HepG2 (cell line): ENCODE results near the gene PLPPR2. TPM values are rescaled to one million over a fixed set of nuclear protein-coding genes. Genes with fewer than 3 reads are reported as not detected.

Source experiments
- BRD4 ChIP-seq: sonication (generic); formaldehyde crosslinking; IDR thresholded peaks from 2 replicates; pipeline ENCODE4 v1.4.0; 2020; ENCODE audit warnings: missing genetic modification reagents
- DNMT3B ChIP-seq: conservative IDR thresholded peaks from 2 replicates; pipeline ENCODE4 v1.6.1; 2016; ENCODE audit warnings: missing biosample characterization, control low read depth
- KAT2B ChIP-seq: fragments of 150-350 bp; IDR thresholded peaks from 2 replicates; pipeline ENCODE4 v1.6.1; 2014; ENCODE audit warnings: low read depth, low read length, borderline replicate concordance
- MIXL1 ChIP-seq: IDR thresholded peaks from 2 replicates; pipeline ENCODE4 v1.6.1; 2016
- MYC ChIP-seq: sonication (generic); formaldehyde crosslinking; IDR thresholded peaks from 2 replicates; pipeline ENCODE4 v1.9.0; 2021; ENCODE audit warnings: missing genetic modification reagents, borderline replicate concordance
- PHF5A ChIP-seq: IDR thresholded peaks from one replicate; pipeline ENCODE4 v1.6.1; 2018; ENCODE audit warnings: low read depth, missing genetic modification reagents; ENCODE audit not compliant: unreplicated experiment
- POLR2AphosphoS2 ChIP-seq: IDR thresholded peaks from 2 replicates; pipeline ENCODE4 v1.6.1; 2011; ENCODE audit warnings: low read depth, low read length, improper control_type of control experiment
- SAFB2 ChIP-seq: sonication (generic); formaldehyde crosslinking; IDR thresholded peaks from 2 replicates; pipeline ENCODE4 v1.5.1; 2020; ENCODE audit warnings: missing genetic modification reagents, low read depth, mild to moderate bottlenecking, borderline replicate concordance
- TAF15 ChIP-seq: fragments of 200-400 bp; formaldehyde crosslinking; IDR thresholded peaks from one replicate; pipeline ENCODE4 v1.6.1; 2018; ENCODE audit warnings: mild to moderate bottlenecking, low read depth, low read length; ENCODE audit not compliant: poor library complexity, severe bottlenecking
- TCF7 ChIP-seq: sonication (generic); IDR thresholded peaks from 2 replicates; pipeline ENCODE4 v1.6.1; 2016; ENCODE audit warnings: antibody characterized with exemption, low read depth
- TCF7L2 ChIP-seq: IDR thresholded peaks from 2 replicates; pipeline ENCODE4 v1.6.1; 2011; ENCODE audit warnings: mild to moderate bottlenecking, low read depth, low read length, moderate library complexity
- TGIF2 ChIP-seq: IDR thresholded peaks from 2 replicates; pipeline ENCODE4 v1.6.1; 2016; ENCODE audit warnings: control low read depth, missing compliant biosample characterization
- ZBTB4 ChIP-seq: sonication (generic); formaldehyde crosslinking; IDR thresholded peaks from 2 replicates; pipeline ENCODE4 v1.4.0; 2020; ENCODE audit warnings: missing genetic modification reagents, mild to moderate bottlenecking, borderline replicate concordance
- ZFP36 ChIP-seq: fragments of 150-350 bp; IDR thresholded peaks from 2 replicates; pipeline ENCODE4 v1.6.1; 2018; ENCODE audit warnings: borderline replicate concordance, low read length, low read depth; ENCODE audit not compliant: partially characterized antibody
- ZFP37 ChIP-seq: sonication (generic); formaldehyde crosslinking; IDR thresholded peaks from 2 replicates; pipeline ENCODE4 v1.4.0; 2020; ENCODE audit warnings: missing genetic modification reagents, borderline replicate concordance
- ZNF501 ChIP-seq: sonication (generic); formaldehyde crosslinking; IDR thresholded peaks from 2 replicates; pipeline ENCODE4 v1.5.1; 2020; ENCODE audit warnings: mild to moderate bottlenecking, moderate library complexity, missing genetic modification reagents
- ZNF615 ChIP-seq: sonication (generic); formaldehyde crosslinking; IDR thresholded peaks from 2 replicates; pipeline ENCODE4 v1.5.0; 2020; ENCODE audit warnings: mild to moderate bottlenecking, missing genetic modification reagents, borderline replicate concordance
- ZNF773 ChIP-seq: sonication (generic); formaldehyde crosslinking; IDR thresholded peaks from 2 replicates; pipeline ENCODE4 v1.4.0; 2020; ENCODE audit warnings: missing genetic modification reagents, borderline replicate concordance
- polyA plus RNA-seq, 8 experiments: library from polyadenylated mRNA; depleted of rRNA in 3 of 8; stranded (reverse) in 7 of 8; unstranded in 1 of 8; fragments of >200 nt; fragmentation: Illumina TruSeq in 4 of 8; extraction: Trizol in 4 of 8; gene quantifications; 2 replicates each; pipeline versions ENCODE4 v1.2.1 to v1.2.3, GENCODE V29; 2011 to 2016; ENCODE audit warnings: low read depth in 4 of 8, missing spikeins in 1 of 8, mixed read lengths in 1 of 8; ENCODE audit not compliant: insufficient read depth in 1 of 8
- total RNA-seq, 5 experiments: library from RNA; depleted of rRNA; stranded (reverse); fragments of >200 nt; fragmentation: Illumina TruSeq; extraction: Trizol; gene quantifications; 2 replicates each; pipeline ENCODE4 v1.2.3, GENCODE V29; 2016; ENCODE audit warnings: low read depth in 1 of 5
- TF ChIP-seq, protein P1 (sequence below): sonication (generic); formaldehyde crosslinking; conservative IDR thresholded peaks from 2 replicates; pipeline ENCODE4 v1.5.0; 2020; ENCODE audit warnings: missing genetic modification reagents
- TF ChIP-seq, protein P2 (sequence below): sonication (generic); formaldehyde crosslinking; IDR thresholded peaks from 2 replicates; pipeline ENCODE4 v1.5.1; 2020; ENCODE audit warnings: mild to moderate bottlenecking, missing genetic modification reagents, borderline replicate concordance
- TF ChIP-seq, protein P3 (sequence below): sonication (generic); formaldehyde crosslinking; IDR thresholded peaks from 2 replicates; pipeline ENCODE4 v1.5.1; 2020; ENCODE audit warnings: missing genetic modification reagents, mild to moderate bottlenecking, borderline replicate concordance

Gene PLPPR2
- total and polyA plus RNA-seq, 2 of the 13 experiments (the other 11 are each of a cell fraction or from before 2014, with no cell fraction given) = 1.5 to 2.1 TPM

GRCh38 chr19:11374433-11375142, 19.4 kb downstream of the PLPPR2 start, which contains the start of gene SWSAP1 (continued):
- TF ChIP-seq TAF15 = no peak
- TF ChIP-seq, protein P1, sequence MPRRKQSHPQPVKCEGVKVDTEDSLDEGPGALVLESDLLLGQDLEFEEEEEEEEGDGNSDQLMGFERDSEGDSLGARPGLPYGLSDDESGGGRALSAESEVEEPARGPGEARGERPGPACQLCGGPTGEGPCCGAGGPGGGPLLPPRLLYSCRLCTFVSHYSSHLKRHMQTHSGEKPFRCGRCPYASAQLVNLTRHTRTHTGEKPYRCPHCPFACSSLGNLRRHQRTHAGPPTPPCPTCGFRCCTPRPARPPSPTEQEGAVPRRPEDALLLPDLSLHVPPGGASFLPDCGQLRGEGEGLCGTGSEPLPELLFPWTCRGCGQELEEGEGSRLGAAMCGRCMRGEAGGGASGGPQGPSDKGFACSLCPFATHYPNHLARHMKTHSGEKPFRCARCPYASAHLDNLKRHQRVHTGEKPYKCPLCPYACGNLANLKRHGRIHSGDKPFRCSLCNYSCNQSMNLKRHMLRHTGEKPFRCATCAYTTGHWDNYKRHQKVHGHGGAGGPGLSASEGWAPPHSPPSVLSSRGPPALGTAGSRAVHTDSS (CRISPR knock-in tag) = no peak
- 0 out of 2 replicates have a peak, but pooled peaks have one; percentile 56 for TF ChIP-seq SAFB2 (CRISPR knock-in tag)
- TF ChIP-seq PHF5A (CRISPR knock-in tag) = no peak
- no peak for TF ChIP-seq POLR2AphosphoS2
- TF ChIP-seq ZFP36 = no peak
- peak; percentile 34 for TF ChIP-seq MIXL1 (CRISPR knock-in tag)
- TF ChIP-seq KAT2B = no peak
- peak; percentile 87; the same call in 1 of the 2 replicates for TF ChIP-seq MYC (CRISPR knock-in tag)
- TF ChIP-seq ZFP37 (CRISPR knock-in tag) = no peak
- TF ChIP-seq ZBTB4 (CRISPR knock-in tag) = no peak
- no peak for TF ChIP-seq TCF7
- TF ChIP-seq ZNF773 (CRISPR knock-in tag) = peak; percentile 91; the same call in 1 of the 2 replicates
- TF ChIP-seq TCF7L2 = no peak
- TF ChIP-seq, protein P2, sequence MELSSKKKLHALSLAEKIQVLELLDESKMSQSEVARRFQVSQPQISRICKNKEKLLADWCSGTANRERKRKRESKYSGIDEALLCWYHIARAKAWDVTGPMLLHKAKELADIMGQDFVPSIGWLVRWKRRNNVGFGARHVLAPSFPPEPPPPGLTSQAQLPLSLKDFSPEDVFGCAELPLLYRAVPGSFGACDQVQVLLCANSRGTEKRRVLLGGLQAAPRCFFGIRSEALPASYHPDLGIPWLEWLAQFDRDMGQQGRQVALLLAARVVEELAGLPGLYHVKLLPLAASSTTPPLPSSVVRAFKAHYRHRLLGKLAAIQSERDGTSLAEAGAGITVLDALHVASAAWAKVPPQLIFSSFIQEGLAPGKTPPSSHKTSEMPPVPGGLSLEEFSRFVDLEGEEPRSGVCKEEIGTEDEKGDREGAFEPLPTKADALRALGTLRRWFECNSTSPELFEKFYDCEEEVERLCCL (CRISPR knock-in tag) = no peak
- TF ChIP-seq ZNF501 (CRISPR knock-in tag) = peak; percentile 92
- TF ChIP-seq BRD4 (CRISPR knock-in tag) = peak; percentile 62; the same call in 1 of the 2 replicates
- TF ChIP-seq ZNF615 (CRISPR knock-in tag) = no peak
- TF ChIP-seq TGIF2 (CRISPR knock-in tag) = peak; percentile 71
- TF ChIP-seq DNMT3B = 0 out of 2 replicates have a peak, but pooled peaks have one; percentile 49
- TF ChIP-seq, protein P3, sequence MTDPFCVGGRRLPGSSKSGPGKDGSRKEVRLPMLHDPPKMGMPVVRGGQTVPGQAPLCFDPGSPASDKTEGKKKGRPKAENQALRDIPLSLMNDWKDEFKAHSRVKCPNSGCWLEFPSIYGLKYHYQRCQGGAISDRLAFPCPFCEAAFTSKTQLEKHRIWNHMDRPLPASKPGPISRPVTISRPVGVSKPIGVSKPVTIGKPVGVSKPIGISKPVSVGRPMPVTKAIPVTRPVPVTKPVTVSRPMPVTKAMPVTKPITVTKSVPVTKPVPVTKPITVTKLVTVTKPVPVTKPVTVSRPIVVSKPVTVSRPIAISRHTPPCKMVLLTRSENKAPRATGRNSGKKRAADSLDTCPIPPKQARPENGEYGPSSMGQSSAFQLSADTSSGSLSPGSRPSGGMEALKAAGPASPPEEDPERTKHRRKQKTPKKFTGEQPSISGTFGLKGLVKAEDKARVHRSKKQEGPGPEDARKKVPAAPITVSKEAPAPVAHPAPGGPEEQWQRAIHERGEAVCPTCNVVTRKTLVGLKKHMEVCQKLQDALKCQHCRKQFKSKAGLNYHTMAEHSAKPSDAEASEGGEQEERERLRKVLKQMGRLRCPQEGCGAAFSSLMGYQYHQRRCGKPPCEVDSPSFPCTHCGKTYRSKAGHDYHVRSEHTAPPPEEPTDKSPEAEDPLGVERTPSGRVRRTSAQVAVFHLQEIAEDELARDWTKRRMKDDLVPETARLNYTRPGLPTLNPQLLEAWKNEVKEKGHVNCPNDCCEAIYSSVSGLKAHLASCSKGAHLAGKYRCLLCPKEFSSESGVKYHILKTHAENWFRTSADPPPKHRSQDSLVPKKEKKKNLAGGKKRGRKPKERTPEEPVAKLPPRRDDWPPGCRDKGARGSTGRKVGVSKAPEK (CRISPR knock-in tag) = no peak
